Effector CD4-positive, alpha-beta T cell (primary cell): ENCODE measurements around the gene TSSC4.

Experiments used
- DNase-seq: peaks from one replicate; pipeline ENCODE4 v3.0.0-alpha.2; 2020

Gene TSSC4

GRCh38 chr11:2387266-2387987 lies 13.1 kb upstream of the TSSC4 start:
- DNase-seq, result no peak

- no peak for DNase-seq
Observed at GRCh38 chr11:2388431-2389376, 11.8 kb upstream of the TSSC4 start.

- DNase-seq, result no peak
Observed at GRCh38 chr11:2389377-2390026, 11.0 kb upstream of the TSSC4 start.

GRCh38 chr11:2390091-2390724 lies 10.3 kb upstream of the TSSC4 start:
- no peak for DNase-seq

DNA sequence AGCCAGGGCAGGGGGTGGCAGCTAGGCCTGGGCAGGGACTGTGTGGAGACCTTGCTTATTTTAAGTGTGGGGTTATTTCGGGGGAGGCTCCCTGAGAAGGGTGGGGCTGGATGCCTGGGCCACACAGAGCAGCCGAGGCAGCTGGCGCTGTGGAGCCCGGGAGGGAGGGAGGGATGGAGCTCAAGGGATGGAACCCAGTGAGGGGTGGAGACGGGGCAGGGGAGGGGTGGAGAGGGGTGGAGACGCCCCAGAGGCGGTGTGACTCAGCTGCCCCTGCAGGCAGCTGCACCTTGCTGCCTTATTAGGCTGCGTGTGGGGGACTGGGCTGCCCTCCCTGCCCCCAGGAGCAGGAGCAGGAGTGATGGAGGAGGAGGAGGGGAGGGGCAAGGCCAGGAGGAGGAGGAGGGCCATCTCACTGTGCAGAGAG lies 9.8 kb upstream of the TSSC4 start:
- no peak for DNase-seq

DNA sequence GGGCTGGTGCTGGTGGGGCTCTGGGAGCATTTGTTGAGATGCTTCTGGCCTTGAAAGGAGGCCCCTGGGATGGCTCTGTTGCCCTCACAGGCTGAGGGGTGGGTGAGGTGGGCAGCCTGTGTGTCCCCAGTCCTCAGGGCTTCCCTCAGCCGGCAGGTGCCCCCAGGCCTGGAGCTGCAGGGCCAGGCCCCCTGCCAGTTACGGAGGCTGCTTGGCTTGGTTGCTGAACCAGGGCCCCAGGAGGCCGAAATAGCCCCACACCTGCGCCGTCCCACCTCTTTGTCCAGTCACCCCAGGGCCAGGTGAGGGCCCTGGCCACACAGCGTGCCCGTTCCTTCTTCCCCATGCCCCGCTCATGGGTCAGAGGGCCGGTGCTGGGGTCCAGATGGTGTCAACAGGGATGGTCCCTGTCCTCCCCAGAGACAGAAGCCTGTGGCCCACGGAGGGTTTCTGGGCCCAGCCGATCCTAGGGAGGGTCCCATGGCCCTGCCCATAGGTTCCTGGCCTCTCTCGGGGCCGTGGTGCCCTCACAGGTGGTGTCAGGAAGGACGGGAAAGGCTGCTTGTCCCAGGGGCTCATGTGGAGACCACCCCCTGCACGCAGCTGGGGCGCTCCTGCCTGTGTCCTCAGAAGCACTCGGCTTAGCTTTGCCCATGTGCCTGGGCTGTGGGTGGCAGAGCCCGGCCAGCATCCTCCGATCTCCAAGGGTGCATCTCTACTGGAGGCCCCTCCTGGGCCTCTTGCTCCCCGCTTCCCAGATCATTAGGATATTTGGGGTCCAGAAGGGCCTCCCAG lies 9.2 kb upstream of the TSSC4 start:
- no peak for DNase-seq

DNA sequence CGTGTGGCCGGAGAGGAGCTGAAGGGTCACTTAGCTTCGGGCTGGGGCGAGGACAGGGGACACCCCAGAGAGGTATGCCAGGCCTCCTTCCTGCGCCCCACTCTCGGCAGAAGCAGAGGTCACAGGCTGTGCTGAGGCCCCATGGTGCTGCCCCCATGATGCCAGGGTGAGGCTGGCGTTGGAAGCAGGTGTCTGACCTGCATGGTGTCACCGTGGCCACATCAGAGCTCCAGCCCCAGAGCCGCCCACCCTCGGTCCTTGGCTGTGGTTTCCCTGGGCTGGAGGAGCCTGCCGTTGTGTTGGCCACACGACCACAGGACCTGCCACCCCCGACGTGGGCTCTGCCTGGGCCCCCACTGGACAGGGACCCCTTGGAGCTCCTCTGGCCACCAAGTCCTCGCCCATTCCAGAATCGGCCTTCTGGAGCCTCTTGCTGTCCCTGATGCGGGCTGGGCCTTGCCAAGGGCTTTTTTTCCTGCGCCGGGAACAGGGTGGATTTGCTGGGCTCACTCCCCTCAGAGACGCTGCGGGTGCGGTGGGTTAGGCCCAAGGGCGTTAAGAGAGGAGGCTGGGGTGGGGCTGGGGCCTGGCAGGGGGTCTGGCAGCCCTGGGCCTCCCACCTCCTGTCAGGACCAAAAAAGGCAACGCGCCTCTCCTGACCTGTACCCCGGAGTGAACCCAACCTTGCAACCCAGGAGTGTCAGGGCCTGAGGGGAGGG lies 8.2 kb upstream of the TSSC4 start:
- DNase-seq, result no peak

GRCh38 chr11:2393111-2393868 lies 7.3 kb upstream of the TSSC4 start:
- DNase-seq, result no peak

- no peak for DNase-seq
Observed at GRCh38 chr11:2393941-2394817, 6.4 kb upstream of the TSSC4 start.

DNA sequence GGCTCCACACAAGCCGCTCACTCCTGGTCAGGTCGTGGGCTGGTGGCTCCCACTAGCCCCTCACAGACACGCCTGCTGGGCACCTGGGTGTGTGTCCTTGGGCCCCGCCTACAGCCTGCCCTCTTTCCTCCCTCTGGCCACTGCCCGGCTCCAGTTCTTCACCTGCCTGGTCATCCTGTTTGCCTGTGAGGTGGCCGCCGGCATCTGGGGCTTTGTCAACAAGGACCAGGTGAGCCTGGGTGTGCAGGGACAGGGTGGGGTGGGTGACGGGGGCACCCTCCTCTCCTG lies 5.8 kb upstream of the TSSC4 start:
- DNase-seq, result no peak

DNA sequence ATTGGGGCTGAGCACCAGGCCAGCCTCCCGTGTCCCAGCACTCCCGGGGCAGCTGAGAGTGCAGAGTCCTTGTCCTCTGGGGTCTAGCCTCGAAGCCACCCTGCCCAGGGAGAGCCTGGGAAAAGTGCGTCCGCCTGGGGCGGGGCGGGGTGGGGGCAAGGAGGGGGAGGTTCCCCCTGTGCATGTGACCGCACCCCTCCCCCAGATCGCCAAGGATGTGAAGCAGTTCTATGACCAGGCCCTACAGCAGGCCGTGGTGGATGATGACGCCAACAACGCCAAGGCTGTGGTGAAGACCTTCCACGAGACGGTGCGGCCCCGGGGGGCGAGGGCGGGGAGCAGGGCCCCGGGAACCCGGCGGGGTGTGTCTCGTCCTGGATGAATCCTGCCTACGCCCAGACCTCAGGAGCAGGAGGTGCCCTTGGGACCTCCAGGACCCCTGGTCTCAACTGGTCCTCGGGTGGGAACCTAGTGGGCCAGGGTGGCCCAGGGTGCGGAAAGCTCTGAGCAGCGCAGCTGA lies 5.3 kb upstream of the TSSC4 start:
- DNase-seq, result no peak

GRCh38 chr11:2395856-2396255 lies 4.7 kb upstream of the TSSC4 start:
- DNase-seq, result no peak

DNA sequence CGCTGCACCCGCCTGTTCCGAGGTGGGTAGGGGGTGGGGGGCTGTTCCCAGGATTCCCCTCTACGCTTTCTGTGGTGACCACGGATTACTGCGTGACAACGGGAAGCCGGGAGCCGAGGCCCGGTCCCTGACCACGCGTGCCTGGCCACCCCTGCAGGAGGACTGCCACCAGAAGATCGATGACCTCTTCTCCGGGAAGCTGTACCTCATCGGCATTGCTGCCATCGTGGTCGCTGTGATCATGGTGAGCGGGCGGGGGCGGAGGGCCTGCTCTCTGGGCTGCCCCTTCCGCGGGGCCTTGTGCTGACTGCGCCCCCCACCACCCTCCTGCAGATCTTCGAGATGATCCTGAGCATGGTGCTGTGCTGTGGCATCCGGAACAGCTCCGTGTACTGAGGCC lies 4.1 kb upstream of the TSSC4 start:
- DNase-seq, result no peak

GRCh38 chr11:2397005-2397404 lies 3.5 kb upstream of the TSSC4 start:
- DNase-seq, result no peak

GRCh38 chr11:2398664-2399355 lies 1.7 kb upstream of the TSSC4 start:
- no peak for DNase-seq

DNA sequence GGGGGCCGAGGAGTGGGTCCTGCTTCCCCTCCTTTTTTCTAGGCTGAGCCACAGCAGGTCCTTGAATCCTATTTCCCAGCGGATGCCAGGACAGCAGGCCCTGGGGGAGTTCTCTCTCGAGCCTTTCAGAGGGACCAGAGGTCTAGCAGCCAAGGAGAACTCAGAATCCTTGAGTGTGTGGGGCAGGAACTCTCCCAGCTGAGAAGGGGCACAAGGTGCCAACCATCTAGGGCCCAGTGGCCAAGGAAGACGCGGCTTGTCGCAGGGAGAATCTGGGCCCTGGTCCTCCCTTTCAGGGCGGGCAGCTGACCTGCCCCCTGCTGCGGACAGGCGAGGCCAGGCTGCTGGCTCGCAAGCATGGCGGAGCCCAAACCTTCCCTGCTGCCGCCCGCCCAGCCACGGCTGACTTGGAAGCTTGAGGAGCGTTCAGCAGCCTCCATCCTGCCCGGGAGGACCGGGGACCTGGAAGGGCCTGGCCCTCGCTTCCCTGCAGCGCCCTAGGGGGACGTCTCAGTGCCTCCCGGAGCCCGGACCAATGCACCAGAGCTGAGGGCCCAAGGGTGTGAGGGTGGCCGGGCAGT lies 972 bp upstream of the TSSC4 start:
- peak; percentile 19 for DNase-seq

- DNase-seq, result no peak
Observed at GRCh38 chr11:2400762-2401435, 349 bp downstream of the TSSC4 start.

- DNase-seq, result no peak
Observed at GRCh38 chr11:2401436-2401984, 960 bp downstream of the TSSC4 start.
